Measurements from ENCODE around the gene P2RX1. TPM values are rescaled to one million over a fixed set of nuclear protein-coding genes. Genes with fewer than 3 reads are reported as not detected.

P2RX1 gene
- total RNA-seq, 1 experiment from 2014 or later = not detected

- H4K8ac ChIP-seq (replicated peaks; ENCODE audit: insufficient read length, low read depth, low read length) = no peak overlapping the region
- Mint-ChIP-seq H3K36me3 (ENCODE audit: insufficient read depth in 1 of 3, low read depth in 3 of 3) (peaks cover 4 to 23% (median 19%) of the 10 kb centered on the region in 3 experiments; a peak in 6 of 7 replicates), H3K9me3 (no peaks in the 10 kb centered on the region), H3K4me1 (peaks cover 6 to 13% of the 10 kb centered on the region in 2 experiments; a peak in 3 of 4 replicates), H3K27me3 (ENCODE audit: low read depth) (no peaks in the 10 kb centered on the region), H3K4me3 (no peak overlapping the region), H3K27ac (no peak overlapping the region)
- no peaks in the 10 kb centered on the region for H3K4me1 ChIP-seq (ENCODE audit: insufficient read depth, low read length)
- no peak overlapping the region for H2BK5ac ChIP-seq (ENCODE audit: insufficient read length, low read length)
- no peak overlapping the region for H3K4ac ChIP-seq (ENCODE audit: low read depth, low read length)
- no peak for DNase-seq
- no peak overlapping the region for H2AK5ac ChIP-seq (ENCODE audit: insufficient read length, low read length)
- no peaks in the 10 kb centered on the region for H3K79me2 ChIP-seq (ENCODE audit: insufficient read depth, low read length)
- H4K91ac ChIP-seq (ENCODE audit: insufficient read length, low read depth, low read length) = no peak overlapping the region
- H3K56ac ChIP-seq (ENCODE audit: insufficient read length, low read depth, low read length) = no peak overlapping the region
- no peak overlapping the region for H2AFZ ChIP-seq (ENCODE audit: low read length)
- no peak overlapping the region for H4K5ac ChIP-seq (ENCODE audit: insufficient read length, low read depth, low read length)
- H3K79me1 ChIP-seq (ENCODE audit: insufficient read depth, low read depth, low read length, poor library complexity, severe bottlenecking) = no peaks in the 10 kb centered on the region
- H3K9ac ChIP-seq (ENCODE audit: extremely low read depth, insufficient read length, low read length) = no peak overlapping the region
- H3K23me2 ChIP-seq (ENCODE audit: insufficient read length, low read depth, low read length, poor library complexity, severe bottlenecking) = no peaks in the 10 kb centered on the region
- H3K27ac ChIP-seq (ENCODE audit: insufficient read length, low read depth, low read length) = no peak overlapping the region
- WGBS (ENCODE audit: extremely low coverage, insufficient read length, low lambda C conversion rate) = no CpG with 5 or more reads among the region's 8 CpGs
- no peak overlapping the region for H2BK20ac ChIP-seq (ENCODE audit: low read depth, low read length, poor library complexity, severe bottlenecking)
- no peaks in the 10 kb centered on the region for H3K9me3 ChIP-seq (ENCODE audit: control insufficient read depth, low read depth, low read length)
- no peak for TF ChIP-seq CTCF (conservative IDR thresholded peaks at IDR 0.05)
- H3T11ph ChIP-seq (ENCODE audit: low read length) = no peak overlapping the region
- no peaks in the 10 kb centered on the region for H3K27me3 ChIP-seq (ENCODE audit: insufficient read depth, low read length)
- H3K4me2 ChIP-seq (ENCODE audit: insufficient read depth, insufficient read length, low read length) = no peak overlapping the region
- no peaks in the 10 kb centered on the region for H4K20me1 ChIP-seq (ENCODE audit: control insufficient read depth, insufficient read depth, insufficient read length)
- no peak overlapping the region for H3K23ac ChIP-seq (ENCODE audit: insufficient read length, low read depth, low read length)
- H3K14ac ChIP-seq (ENCODE audit: insufficient read depth, low read length) = no peak overlapping the region
- no peak overlapping the region for H2BK15ac ChIP-seq (ENCODE audit: low read depth, low read length)
- no peak overlapping the region for H2BK120ac ChIP-seq (ENCODE audit: low read depth, low read length, poor library complexity, severe bottlenecking)
- no peak overlapping the region for H3K18ac ChIP-seq (ENCODE audit: insufficient read length, low read depth, low read length)
- H2BK12ac ChIP-seq (ENCODE audit: insufficient read length, low read depth, low read length) = no peak overlapping the region
Measured at GRCh38 chr17:3877220-3877619, 39.0 kb downstream of the P2RX1 start.
